GM12891 (cell line): ENCODE data around the gene PPP1R12B.

Source experiments
- PAX5 ChIP-seq: IDR thresholded peaks from 2 replicates; pipeline ENCODE4 v1.6.1; 2011; ENCODE audit warnings: low read length, moderate library complexity, mild to moderate bottlenecking; ENCODE audit not compliant: insufficient read depth, severe bottlenecking
- POLR2A ChIP-seq: IDR thresholded peaks from 2 replicates; pipeline ENCODE4 v1.6.1; 2011; ENCODE audit warnings: low read depth, low read length, control low read depth
- POLR2AphosphoS5 ChIP-seq: IDR thresholded peaks from 2 replicates; pipeline ENCODE4 v1.6.1; 2011; ENCODE audit warnings: low read depth, low read length, control low read depth
- POU2F2 ChIP-seq: IDR thresholded peaks from 2 replicates; pipeline ENCODE4 v1.6.1; 2011; ENCODE audit warnings: low read depth, mild to moderate bottlenecking, control low read depth, low read length, moderate library complexity
- SPI1 ChIP-seq: IDR thresholded peaks from 2 replicates; pipeline ENCODE4 v1.6.1; 2011; ENCODE audit warnings: low read depth, low read length, control low read depth
- TAF1 ChIP-seq: IDR thresholded peaks from 2 replicates; pipeline ENCODE4 v1.6.1; 2011; ENCODE audit warnings: low read depth, low read length, control low read depth

GRCh38 chr1:202593845-202594244 lies 245.3 kb downstream of the PPP1R12B start:
- TF ChIP-seq PAX5 = no peak
- no peak for TF ChIP-seq POLR2AphosphoS5
- TF ChIP-seq POLR2A = no peak
- TF ChIP-seq TAF1 = no peak
- no peak for TF ChIP-seq SPI1
- no peak for TF ChIP-seq POU2F2
